OCI-LY3 (cell line): ENCODE measurements around the gene TEX35.

Experiments
- EZH2phosphoT487 ChIP-seq: fragments of 200-600 bp; shearing (Covaris generic); IDR thresholded peaks from 2 replicates; pipeline ENCODE4 v1.6.1; 2018; ENCODE audit warnings: antibody characterized with exemption, mixed run types, low read depth
- TF ChIP-seq, protein P1 (sequence below): fragments of 200-600, 300-600 bp; sonication (generic); IDR thresholded peaks from 2 replicates; pipeline ENCODE4 v1.5.1; 2014; ENCODE audit warnings: antibody characterized with exemption, low read length, low read depth

DNA sequence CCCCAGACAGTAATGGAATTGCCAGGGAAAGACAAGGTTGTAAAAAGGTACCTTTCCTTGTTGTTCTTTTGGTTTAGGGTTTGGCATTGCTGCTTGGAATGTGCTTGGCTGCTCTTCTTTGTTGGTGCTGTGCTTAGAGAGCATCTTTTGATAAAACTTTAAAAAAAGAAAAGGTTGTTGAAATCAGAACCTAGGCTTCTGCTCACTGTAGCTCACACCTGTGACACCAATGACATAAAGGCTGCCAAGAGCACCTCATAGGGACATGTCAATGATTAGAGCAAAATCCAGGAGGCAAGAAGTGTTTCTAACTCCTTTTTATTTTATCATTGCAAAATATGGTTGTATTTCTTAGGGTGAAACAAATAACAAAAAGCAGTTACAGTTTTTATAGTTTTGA is 45.1 kb upstream of the TEX35 start:
- TF ChIP-seq, protein P1, sequence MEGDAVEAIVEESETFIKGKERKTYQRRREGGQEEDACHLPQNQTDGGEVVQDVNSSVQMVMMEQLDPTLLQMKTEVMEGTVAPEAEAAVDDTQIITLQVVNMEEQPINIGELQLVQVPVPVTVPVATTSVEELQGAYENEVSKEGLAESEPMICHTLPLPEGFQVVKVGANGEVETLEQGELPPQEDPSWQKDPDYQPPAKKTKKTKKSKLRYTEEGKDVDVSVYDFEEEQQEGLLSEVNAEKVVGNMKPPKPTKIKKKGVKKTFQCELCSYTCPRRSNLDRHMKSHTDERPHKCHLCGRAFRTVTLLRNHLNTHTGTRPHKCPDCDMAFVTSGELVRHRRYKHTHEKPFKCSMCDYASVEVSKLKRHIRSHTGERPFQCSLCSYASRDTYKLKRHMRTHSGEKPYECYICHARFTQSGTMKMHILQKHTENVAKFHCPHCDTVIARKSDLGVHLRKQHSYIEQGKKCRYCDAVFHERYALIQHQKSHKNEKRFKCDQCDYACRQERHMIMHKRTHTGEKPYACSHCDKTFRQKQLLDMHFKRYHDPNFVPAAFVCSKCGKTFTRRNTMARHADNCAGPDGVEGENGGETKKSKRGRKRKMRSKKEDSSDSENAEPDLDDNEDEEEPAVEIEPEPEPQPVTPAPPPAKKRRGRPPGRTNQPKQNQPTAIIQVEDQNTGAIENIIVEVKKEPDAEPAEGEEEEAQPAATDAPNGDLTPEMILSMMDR = no peak
- no peak for TF ChIP-seq EZH2phosphoT487
